Non-pigmented ciliary epithelial cell (primary cell): ENCODE results near the gene LRMDA.

Experiments
- DNase-seq: peaks from one replicate; pipeline ENCODE4 v3.0.0-alpha.2; 2010; ENCODE audit warnings: low read depth

Gene LRMDA

DNA sequence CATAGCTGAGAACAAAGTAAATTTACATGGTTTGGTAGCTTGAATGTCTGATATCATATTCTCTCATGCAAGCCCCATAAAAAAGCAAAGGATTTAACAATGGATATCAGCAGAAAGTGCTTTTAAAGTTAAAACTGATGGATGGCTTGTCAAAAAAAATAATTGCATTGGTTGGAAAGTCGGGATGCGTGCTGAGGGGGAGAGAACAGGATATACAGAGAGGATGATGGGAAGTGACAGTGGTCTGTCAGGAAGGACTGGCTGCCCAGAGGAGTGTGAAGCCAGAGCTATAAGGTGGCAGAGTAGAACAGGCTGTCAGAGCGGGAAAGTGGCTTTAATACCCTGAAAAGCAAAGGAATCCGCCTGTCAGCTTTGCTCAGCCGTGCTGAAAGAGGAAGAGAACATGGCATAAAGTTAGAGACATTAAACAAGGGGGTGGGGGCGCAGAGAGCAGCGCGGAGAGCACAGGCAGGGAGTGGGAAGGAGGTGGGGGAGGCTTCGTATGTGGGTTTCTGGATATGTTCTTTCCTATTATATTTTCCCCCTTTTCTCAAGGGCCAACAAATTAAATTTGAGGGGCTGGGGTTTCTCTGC lies 493.0 kb downstream of the LRMDA start:
- no peak for DNase-seq

DNA sequence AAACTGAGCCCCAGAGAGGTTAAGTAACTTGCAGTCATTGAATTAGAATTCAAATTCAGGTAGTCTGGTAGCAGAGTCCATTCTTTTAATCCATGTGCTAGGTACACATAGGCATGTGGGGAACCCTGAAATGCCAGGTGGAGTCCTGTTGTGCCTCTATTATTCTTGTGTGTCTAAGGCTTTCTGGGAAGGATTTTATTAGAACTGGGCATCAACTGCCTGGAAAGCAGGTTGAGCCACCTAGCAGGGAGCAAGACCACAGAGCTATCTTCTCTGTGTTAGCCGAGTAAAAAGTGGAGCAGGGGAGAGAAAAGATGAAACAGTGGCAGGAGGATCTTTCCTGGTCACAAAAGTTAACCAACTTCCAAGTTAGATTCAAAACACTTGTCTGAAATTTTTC lies 494.6 kb downstream of the LRMDA start:
- DNase-seq, result no peak

DNA sequence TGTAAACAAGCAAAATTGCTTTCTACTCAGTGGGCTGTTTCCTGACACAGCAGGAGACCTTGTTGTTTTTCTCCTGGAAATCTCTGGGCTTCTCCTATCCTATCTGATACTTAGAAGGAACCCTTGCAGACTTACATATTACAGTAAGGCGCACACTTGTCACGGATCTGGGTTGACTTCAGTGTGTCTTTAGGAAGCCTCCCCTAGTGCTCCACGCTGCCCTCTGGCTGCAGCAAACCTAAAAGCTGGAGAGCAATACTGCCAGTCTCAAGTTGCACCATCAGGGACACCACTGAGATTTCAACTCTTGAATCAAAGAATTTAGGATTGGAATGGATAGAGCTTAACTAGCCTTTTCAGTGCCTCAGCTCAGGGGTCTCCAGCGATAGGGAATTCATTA lies 495.3 kb downstream of the LRMDA start:
- no peak for DNase-seq

DNA sequence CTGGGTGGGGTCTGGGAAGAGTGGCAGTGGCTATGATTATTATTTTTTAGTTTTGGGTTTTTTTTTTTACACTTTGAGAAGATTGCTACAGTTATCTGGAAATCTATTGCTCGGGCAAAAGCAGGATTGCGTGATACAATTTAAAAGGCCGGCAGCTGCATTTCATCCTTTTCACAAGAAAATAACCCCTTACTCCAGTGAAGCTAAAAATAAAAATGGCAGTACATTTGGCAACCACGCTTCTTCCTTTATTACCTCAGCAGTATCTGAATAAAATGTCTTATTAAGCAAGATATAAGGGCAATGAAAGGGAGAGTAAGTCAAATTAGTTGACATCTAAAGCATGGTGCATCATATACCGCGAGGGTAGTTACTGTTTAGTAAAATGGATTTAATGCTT lies 496.8 kb downstream of the LRMDA start:
- DNase-seq, result no peak

DNA sequence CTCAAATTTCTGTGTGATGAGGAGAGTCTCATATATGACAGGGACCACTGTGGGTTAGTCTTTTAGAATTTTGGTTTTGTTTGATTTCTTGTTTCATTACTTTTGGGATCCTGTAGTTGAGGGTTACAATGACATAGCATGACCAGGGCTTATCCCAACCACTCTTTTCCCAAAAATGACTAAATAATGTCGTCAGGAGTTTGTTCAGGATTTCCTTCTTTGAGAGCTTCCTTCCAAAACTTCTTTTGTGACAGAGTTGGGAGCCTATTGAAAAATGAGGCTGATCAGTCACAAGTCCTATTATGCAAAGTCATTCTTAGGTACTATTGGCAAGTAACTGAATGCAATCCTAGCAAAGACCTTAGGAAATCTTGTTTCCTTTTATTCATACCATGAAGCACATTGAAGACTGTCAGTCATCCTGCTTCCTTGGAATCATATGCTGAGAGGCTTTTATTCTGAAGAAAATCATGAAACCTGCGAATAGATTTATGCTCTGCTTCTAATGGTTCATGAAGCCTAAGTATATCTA lies 498.3 kb downstream of the LRMDA start:
- no peak for DNase-seq

DNA sequence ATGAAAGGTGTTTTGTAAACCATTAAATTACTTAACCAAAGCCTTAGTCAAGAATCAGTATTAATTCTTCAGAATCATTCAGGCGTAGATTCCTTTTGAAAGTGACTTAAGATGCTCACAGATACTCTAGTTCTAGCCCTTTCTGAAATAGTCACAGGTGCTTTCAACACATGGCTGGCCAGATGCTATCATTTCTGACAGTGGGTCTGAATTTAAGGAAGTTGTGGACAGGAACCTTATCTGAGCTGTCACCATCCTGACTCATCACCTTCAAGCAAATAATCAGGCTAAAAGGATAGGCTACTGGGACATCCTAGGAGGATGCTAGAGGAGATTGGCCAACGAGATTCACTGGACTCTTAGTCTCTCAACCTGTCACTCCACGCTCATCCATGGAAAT lies 501.5 kb downstream of the LRMDA start:
- DNase-seq, result no peak

DNA sequence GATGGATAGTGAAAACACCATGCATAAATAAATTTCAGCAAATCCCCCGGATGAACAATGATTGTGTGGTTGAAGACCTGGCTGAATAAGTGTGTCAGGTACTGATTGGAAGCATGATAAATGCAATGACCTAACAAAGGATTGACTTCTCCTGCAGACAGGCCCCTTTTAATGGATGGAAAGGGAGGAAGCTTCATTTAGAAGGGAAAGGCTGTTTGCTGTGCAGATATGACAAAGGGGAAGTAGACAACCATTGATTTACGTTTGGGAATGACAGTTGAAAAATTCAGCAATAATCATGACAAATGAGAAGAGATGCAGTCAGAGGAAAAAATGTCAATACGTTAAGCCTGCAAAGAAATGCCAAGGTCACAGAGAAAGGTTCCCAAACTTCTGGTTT lies 503.8 kb downstream of the LRMDA start:
- DNase-seq, result no peak

DNA sequence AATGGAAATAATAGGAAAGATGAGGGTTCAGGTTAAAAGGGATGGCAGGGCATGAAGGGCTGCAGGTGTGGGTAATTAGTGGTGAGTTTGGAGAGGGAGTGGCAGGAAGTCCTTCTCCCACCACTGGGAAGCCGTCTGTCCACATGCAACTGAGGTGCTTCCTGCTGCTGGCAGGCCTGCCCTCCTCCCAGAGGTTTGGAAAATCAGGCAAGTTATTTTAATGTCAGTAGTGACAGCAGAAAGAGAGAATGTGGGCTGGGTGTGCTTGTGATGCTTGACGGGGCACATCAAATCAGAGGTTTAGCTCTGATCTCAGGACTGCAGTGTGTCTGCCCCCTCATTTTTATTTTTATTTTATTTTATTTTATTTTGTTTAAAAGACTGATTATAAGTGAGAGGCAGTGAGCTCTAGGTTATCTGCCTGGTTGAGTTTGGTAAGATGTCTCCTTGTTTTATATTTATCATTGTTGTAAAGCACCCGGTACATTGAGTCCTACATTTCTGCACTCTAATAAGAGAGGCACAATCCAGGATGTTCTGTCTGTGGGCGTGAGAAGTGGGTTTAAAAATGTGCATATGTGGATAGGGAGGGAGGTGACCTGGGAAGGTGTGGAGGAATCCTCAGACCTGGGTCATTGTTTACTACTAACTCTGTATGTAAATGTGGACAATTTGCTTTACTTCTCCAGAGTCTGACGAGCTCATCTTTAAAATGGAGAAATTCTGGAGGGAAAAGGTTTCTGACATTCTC lies 504.4 kb downstream of the LRMDA start:
- no peak for DNase-seq

DNA sequence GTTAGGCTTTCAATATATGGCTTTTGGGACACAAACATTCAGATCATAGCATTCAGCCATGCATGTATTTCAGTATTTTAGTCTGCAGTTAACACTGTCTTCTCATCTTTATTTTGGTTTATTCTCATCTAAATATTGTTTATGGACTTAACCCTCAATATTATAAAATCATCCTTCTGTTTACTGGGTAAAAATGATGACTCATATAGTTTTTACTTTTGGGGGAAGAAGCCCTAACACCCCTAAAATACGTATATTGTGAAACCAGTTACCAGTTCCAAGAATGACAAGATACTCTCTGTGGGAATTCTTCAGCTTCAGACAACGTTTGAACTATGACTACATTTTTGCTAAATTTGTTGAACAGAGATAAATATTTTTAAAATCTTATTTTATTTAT lies 505.4 kb downstream of the LRMDA start:
- no peak for DNase-seq

DNA sequence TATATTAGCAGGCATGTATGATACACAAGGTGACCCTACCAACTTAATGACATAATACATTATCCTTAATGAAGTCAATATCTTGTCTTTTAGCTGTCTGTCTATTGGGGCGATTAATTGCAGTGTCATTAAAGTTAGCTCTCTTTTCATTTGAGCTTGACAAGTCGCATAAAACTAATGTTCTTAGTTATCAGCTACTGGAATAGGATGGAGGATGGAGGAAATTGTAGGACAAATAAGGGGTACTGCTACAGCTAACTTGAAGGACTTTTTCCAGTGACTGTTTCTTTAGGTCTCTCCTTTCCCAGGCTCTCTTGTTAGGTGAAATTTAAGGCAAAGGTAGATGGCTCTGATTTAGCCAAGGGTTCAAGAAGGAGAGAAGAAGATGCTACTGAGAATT lies 506.4 kb downstream of the LRMDA start:
- no peak for DNase-seq

DNA sequence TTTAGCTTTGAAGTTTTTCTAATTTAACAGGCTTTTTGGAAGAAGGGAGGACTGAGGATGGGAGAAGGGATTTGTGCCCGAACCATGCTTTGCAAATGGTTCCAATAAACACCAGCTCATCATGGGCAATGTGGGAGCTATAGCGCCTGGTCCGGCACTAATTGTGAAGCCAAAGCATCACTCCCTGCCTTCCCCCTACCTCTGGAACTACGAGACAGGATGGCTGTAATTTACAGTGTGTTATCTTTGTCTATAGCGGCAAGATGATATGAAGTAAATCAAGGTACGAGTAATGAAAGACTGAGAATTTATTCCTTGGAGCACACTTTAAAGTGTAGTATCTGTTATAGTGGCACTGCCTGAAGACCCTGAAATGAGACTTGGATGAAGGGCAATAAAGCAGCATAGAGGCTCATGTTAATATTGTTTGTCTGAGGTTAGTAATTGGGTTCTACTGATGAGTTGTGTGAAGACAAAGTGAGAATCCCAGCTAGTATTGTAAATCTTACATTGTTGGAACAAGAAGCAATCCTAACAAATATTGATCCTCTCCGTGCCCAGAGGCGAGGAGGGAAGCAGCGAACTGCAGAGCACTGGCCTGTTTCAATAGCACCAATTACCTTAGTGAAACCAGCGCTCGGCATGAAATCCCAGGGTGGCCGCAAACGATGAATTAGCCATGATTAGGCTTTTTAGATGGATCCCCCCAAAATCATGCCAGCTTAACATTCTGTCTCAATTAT lies 507.1 kb downstream of the LRMDA start:
- DNase-seq, result no peak

DNA sequence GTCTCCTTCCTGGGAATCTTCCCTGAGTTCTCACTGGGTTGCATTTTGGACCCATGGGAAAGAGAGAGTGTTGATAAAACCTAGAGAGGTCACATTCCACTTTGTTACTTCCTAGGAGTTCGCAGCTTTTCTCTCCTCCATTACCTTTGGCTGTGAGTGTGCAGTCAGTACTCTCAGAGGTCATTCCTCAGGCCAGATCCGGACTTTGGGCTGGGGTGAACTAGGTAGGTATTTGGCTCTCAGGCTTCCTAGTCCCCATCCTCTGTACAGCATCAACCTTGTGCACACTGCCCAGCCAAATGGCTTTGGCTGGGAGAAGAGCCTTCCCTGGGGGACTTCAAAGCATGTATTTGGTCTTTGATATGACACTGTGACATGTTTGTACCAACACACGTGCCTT lies 508.1 kb downstream of the LRMDA start:
- no peak for DNase-seq

DNA sequence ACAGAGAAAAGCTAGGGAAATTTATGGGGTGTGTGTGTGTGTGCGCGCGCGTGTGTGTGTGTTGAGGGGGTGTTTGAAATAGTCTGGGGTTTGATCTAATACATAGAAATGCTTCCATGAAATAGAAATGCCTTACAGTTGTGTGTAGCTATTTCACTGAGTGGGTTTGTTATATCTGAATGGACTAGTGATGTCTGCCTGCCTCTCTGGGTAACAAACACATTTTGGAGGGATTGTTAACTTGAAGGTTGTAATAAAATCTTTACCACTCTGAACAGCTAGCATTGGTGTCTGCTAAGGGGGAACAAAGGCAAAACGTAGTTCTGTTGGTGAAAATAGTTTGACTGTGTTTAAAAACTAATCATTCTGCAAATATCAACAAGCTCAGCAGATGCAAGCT lies 509.3 kb downstream of the LRMDA start:
- DNase-seq, result no peak

DNA sequence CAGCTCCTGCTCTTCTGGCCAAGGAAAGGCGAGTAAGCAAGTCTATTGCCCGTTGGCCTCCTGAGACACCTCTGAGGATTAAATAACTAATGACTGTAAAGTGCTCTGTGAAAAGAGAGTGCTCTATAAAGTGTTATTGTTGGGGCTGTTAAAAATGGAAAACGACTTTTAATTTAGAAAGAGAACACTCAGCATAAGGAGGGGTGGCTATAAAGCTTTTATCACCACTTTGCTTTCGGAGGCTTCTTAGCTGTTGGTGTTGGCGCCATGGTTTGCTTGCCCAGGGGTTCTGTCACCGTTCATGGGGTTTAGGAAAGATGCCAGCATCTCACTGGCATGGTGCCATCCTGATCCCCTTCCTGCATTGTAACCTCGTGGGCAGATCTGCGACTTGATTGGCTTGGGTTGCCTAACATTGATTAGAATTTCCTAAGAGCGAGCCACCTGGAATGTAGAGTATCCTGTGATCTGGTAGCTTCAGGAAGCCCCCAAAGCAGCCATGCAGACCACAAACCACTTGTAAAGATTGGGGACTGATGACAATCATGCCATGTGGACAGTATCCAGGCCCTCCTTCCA lies 509.9 kb downstream of the LRMDA start:
- no peak for DNase-seq

DNA sequence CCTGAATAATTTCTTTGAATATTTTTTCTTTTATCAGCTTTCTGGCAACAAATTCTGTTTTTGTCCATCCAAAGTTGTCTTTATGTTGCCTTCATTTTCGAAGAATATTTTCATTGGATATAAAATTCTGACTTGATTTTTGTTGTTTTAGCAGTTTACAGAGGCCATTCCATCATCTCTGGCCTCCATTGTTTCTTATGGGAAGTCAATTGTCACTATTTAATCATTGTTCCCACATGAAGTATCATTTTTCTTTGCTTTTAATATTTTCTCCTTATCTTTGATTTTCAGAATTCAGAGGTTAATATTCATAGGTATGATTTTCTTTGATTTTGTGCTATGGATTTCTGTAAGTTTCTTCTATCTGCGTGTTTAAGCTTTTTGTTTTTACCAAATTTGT lies 512.6 kb downstream of the LRMDA start:
- DNase-seq, result no peak

DNA sequence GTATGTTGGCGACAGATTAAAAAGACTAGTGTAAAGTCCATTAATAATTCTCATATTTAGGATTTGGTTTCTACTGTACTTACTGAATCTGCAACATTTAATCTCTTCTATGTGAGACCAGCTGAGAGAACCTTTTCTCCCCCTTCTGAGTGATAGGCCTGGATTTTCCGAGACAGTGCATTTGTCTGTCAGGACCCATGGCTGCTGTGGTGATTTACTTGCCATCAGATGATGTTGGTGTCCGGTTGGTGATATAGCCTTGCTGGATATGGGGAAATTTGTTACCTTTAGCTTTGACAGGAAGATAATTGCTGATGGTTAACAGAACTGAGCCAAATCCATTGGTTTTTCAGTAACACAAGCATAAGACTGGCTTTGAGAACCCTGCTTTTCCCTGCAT lies 517.2 kb downstream of the LRMDA start:
- DNase-seq, result no peak

DNA sequence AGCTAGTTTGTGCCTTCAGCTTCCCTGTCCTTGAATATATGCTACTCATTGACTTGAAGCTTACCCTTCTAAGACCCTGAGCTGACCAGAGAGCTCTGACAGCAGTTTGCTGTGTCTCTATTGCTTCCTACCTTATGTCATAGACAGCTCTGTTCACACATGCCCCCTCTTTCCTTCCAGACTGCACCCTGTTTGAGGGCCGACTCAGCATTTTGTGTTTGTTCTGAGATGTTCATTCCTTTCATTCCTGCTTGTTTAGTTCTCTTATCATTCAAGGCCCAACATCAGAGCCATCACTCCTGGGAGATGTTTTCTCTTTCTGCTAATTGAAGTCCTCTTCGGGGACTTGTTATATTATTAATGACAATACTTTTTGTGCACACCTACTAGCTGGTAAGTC lies 518.9 kb downstream of the LRMDA start:
- DNase-seq, result no peak

DNA sequence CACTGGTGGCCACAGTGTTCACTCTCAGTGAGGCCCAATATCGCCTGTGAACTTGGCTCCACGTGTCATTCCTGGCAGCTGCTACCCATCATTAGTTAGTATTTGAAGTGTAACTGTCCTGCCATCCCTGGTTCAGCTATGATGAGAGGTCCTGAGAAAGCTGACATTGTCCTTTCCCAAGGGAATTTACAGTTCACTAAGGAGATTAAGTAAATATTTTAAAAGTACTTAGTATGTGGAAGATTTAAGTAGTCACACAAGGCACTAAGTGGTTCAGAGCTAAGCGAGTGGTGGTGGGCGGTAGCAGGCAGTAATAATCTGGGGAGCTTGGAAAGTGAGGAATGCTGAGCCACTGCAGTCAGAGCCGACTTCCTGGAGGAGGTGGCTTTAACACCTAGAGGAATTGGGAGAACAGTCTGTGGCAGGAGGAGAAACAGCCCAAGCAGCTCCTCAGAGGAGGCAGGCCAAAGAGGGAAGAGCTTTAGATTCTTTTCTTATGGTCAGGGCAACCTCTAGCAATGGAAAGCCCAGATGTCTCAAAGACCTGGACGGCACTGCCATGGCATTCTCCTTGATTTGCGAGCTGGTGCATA lies 519.7 kb downstream of the LRMDA start:
- no peak for DNase-seq

DNA sequence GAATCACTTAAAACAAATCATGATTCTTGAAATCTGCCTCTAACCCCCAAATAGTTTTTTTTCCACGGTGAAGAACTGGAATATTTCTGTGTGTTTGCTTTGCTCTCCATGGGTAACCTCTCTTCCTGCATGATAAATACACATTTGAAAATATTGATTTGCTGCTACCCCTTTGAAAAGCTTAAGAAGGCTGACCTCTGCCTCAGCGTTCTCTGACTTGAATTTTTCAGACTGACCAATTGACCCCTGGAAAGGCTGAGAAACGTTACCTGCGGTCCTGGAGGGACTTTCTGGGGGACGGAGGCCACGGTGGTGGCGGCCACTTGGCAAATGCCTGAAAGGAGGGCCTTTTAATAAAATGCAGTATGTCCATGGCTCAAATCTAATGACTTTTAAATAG lies 520.2 kb downstream of the LRMDA start:
- DNase-seq, result no peak

DNA sequence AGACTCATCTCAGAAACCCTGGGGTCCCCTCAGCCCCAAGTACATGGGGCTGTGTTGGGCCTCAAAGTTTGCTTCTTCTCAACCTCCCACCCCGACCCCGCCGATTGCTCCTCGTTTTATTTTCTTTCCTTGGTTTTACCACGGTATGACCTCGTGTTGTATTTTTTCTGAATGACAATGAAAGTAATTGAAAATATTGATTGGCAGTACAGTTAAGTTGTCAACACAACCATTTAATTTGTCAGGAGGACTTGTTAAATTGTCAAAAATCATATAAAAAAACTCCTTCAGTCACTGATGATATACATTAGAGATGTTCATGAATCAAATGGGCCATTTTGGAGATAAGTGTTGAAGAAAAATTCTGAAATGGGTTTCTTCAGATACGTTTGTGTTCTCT lies 520.7 kb downstream of the LRMDA start:
- DNase-seq, result no peak

DNA sequence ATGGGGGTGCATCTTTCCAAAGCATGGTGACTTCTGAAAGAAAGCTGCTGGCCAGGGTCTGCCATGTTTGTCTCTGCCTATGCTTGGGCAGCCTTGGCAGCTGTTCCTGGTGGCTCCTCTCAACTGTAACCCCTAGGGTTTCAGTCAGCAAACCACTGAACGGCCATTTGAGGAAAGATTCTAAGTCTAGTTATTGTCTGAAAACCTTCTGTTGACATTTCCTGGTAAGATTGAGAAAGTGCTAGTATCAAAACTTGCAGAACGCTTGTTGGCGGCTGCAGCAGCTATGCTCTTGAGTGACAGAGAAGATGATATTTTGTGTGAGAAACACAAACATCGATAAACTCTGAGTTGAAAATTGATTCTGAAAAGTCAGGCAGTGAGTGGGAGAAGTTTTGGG lies 523.1 kb downstream of the LRMDA start:
- no peak for DNase-seq

DNA sequence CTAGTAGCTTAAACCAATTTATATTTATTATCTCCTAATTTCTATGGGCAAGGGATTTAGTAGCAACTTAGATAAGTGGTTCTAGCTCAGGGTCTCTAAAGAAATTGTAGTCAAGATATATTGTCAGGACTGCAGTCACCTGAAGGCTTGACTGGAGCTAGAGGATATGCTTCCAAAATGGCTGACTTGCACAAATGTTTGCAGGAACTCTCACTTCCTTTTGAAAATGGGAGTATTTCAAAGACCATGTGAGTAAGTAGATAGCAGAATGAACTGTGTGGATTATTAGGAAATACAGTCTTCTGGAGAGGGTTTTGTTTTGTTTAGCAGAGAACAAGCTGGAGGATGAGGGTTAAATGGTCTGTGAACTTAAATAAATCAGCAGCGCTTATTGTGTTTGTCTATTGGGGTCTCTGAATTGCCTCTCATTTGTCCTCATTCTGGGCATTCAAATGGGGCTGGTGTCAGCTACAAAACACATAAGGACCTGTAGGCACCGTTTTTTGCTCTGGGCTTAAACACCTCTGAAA lies 524.6 kb downstream of the LRMDA start:
- no peak for DNase-seq
